Measurements from ENCODE around the gene HMG20A. TPM values are rescaled to one million over a fixed set of nuclear protein-coding genes. Genes with fewer than 3 reads are reported as not detected.
A peak's percentile ranks its signal among the peaks of the same experiment; 100 is the strongest.

The HMG20A gene
- total and polyA plus RNA-seq, 2 experiments from 2014 or later = 17.8 to 57.8 TPM

- TF ChIP-seq NANOG (IDR thresholded peaks at IDR 0.05; ENCODE audit: borderline replicate concordance) (no peak), STAT1 (IDR thresholded peaks at IDR 0.05; ENCODE audit: unreplicated experiment) (no peak), REST (IDR thresholded peaks at IDR 0.05; ENCODE audit: unreplicated experiment) (no peak), JUNB (IDR thresholded peaks at IDR 0.05; ENCODE audit: unreplicated experiment) (no peak)
Measured at GRCh38 chr15:77532846-77533245, 112.2 kb downstream of the HMG20A start (continued).

DNA sequence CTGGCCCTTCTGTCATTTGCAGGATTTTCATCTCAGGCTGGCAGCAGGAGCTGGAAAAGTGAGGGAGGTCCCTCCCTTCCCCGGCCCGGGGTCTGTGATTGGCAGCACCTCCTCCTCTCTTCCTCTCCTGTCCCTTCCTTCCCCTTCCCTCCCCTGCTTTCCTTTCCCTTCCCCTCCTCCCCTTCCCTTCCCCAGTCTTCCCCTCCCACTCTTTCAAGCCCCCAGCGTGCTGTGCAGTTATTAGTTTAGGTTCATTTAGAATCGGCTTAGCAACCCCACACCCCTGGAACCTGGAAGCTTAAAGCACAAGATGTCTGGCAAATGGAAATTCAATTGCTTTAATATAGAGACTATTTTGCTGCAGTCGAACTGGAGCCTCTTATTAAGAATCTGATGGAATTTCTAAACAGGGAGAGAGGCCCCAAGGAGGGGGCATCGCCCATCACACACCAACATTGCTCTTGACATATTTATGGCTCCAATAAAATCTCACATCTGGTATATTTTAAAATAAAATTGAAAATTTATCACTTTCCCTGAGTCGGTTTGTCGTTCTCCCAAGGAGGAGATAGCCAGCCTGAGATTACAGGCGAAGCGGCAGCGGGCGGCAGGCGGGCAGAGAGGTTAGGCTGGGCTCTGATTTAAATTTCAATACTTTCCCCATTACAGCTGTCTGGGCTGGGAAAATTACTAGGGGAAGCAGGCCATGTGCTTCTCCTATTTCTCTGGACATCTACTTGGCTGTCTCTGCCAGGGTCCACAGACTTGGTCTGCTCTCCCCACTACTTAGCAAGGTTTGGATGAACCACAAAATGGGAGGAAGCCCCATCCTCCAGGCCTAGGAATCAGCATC, 113.1 kb downstream of the HMG20A start:
- Histone ChIP-seq H3K4me2 (peak overlapping the region; percentile 42), H3K36me3 (ENCODE audit: insufficient read depth) (no peaks in the 10 kb centered on the region), H3K79me2 (replicated peaks; ENCODE audit: insufficient read depth) (no peaks in the 10 kb centered on the region), H3K9me2 (ENCODE audit: insufficient read depth) (peaks cover 7% of the 10 kb centered on the region; the same call in 1 of the 2 replicates), H3K27ac (ENCODE audit: low read depth) (no peak overlapping the region), H3K4me1 (ENCODE audit: insufficient read depth) (peaks cover 50% of the 10 kb centered on the region), H2AFZ (peak overlapping the region; percentile 83; the same call in 1 of the 2 replicates), H3K27me3 (ENCODE audit: insufficient read depth) (no peaks in the 10 kb centered on the region), H4K20me1 (replicated peaks; ENCODE audit: insufficient read depth) (no peaks in the 10 kb centered on the region), H3K4me3 (no peak overlapping the region), H3F3A (replicated peaks; ENCODE audit: low read depth) (peaks cover 20% of the 10 kb centered on the region)
- no peaks in the 10 kb centered on the region; the same call in 2 of the 3 replicates for H3K36me3 Mint-ChIP-seq (ENCODE audit: low read depth)
- DNase-seq (ENCODE audit: low spot score) = peak; percentile 53
- peaks cover 54% of the 10 kb centered on the region for H3K4me1 Mint-ChIP-seq
- ATAC-seq = peak; percentile 50
- peak overlapping the region; percentile 38; the same call in 1 of the 2 replicates for H3K27ac Mint-ChIP-seq
- H3K9me3 Mint-ChIP-seq = no peaks in the 10 kb centered on the region
- no peak overlapping the region for H3K4me3 Mint-ChIP-seq
- H3K27me3 Mint-ChIP-seq (ENCODE audit: insufficient read depth, low read depth, poor library complexity) = peaks cover 24% of the 10 kb centered on the region
- TF ChIP-seq ZNF331 (CRISPR knock-in tag; IDR thresholded peaks at IDR 0.05; ENCODE audit: low read depth) (no peak), JUNB (IDR thresholded peaks at IDR 0.05; ENCODE audit: unreplicated experiment) (no peak), ETS1 (IDR thresholded peaks at IDR 0.05) (no peak), EZH2phosphoT487 (IDR thresholded peaks at IDR 0.05; ENCODE audit: unreplicated experiment) (no peak), REST (IDR thresholded peaks at IDR 0.05; ENCODE audit: unreplicated experiment) (no peak), CREB1 (CRISPR knock-in tag; IDR thresholded peaks at IDR 0.05; ENCODE audit: low read depth) (no peak), NANOG (IDR thresholded peaks at IDR 0.05; ENCODE audit: borderline replicate concordance) (no peak), STAT1 (IDR thresholded peaks at IDR 0.05; ENCODE audit: unreplicated experiment) (no peak), CTCF (conservative IDR thresholded peaks at IDR 0.05; ENCODE audit: low read depth in 2 of 2) (no peak)

All from GM23338 (cell line).